Panc1 (cell line): ENCODE results near the gene GIGYF1. TPM values are rescaled to one million over a fixed set of nuclear protein-coding genes. Genes with fewer than 3 reads are reported as not detected.

Experiments
- ATAC-seq: fragments of 200-7000 bp; cut with Tn5 transposase; 2 replicates; pipeline ENCODE4 v1.9.1; 2020; ENCODE audit warnings: mild to moderate bottlenecking, moderate library complexity
- BruUV-seq: library from RNA; stranded (reverse); fragments of 400-500 nt; replicated peaks from 2 replicates; lab custom pipeline; 2021; lab: Mats Ljungman, UMichigan
- CTCF ChIA-PET: fragments of 300-600 bp; sonication (Branson Sonifier 250); formaldehyde crosslinking; loops from one replicate; lab custom pipeline; 2022; ENCODE audit warnings: antibody characterized with exemption; lab: Charles Lee
- POLR2A ChIA-PET: fragments of 300-600 bp; sonication (Branson Sonifier 250); formaldehyde crosslinking; loops from one replicate; lab custom pipeline; 2022; ENCODE audit warnings: antibody characterized with exemption; lab: Charles Lee
- DNase-seq: peaks from one replicate; pipeline ENCODE4 v3.0.0-alpha.2; 2010; ENCODE audit warnings: low read depth, low spot score
- H3K27ac ChIP-seq: 2 replicates; pipeline ENCODE4 v1.5.1; 2011; ENCODE audit warnings: mild to moderate bottlenecking, low read length, inconsistent platforms
- H3K27me3 ChIP-seq: fragments of 200-500 bp; sonication (Bioruptor generic); 2 replicates; pipeline ENCODE4 v1.6.0; 2014; ENCODE audit warnings: low read length, inconsistent platforms; ENCODE audit not compliant: control insufficient read depth, insufficient read depth
- H3K36me3 ChIP-seq: fragments of 200-500 bp; sonication (Bioruptor generic); 2 replicates; pipeline ENCODE4 v1.5.1; 2014; ENCODE audit warnings: inconsistent platforms, mild to moderate bottlenecking, low read length, moderate library complexity; ENCODE audit not compliant: control insufficient read depth, insufficient read depth
- H3K4me1 ChIP-seq: 2 replicates; pipeline ENCODE4 v1.5.1; 2011; ENCODE audit warnings: inconsistent platforms, mild to moderate bottlenecking, low read length, moderate library complexity; ENCODE audit not compliant: control insufficient read depth, insufficient read depth
- H3K4me3 ChIP-seq, 2 experiments: 2 replicates each; pipeline ENCODE4 v1.5.1; 2011 to 2012; ENCODE audit warnings: low read depth in 2 of 2, low read length in 2 of 2, mild to moderate bottlenecking in 2 of 2, inconsistent platforms in 1 of 2, moderate library complexity in 1 of 2
- H3K9me3 ChIP-seq: fragments of 200-500 bp; sonication (Bioruptor generic); 2 replicates; pipeline ENCODE4 v1.5.1; 2014; ENCODE audit warnings: low read depth, mild to moderate bottlenecking, inconsistent platforms, low read length, moderate library complexity; ENCODE audit not compliant: control insufficient read depth, insufficient read depth
- CTCF ChIP-seq: fragments of 450-650 bp; IDR thresholded peaks from 2 replicates; pipeline ENCODE4 v1.5.1; 2017; ENCODE audit warnings: mild to moderate bottlenecking
- POLR2AphosphoS5 ChIP-seq: IDR thresholded peaks from 2 replicates; pipeline ENCODE4 v1.6.1; 2012; ENCODE audit warnings: mild to moderate bottlenecking, low read depth, low read length, moderate library complexity
- REST ChIP-seq, 2 experiments: IDR thresholded peaks; 2 replicates each; pipeline ENCODE4 v1.6.1; 2011 to 2012; ENCODE audit warnings: low read depth in 2 of 2, control low read depth in 1 of 2, low read length in 1 of 2, mild to moderate bottlenecking in 1 of 2, moderate library complexity in 1 of 2; ENCODE audit not compliant: insufficient read depth in 1 of 2
- SIN3A ChIP-seq: IDR thresholded peaks from 2 replicates; pipeline ENCODE4 v1.6.1; 2012; ENCODE audit warnings: low read depth, mild to moderate bottlenecking, low read length, moderate library complexity, borderline replicate concordance; ENCODE audit not compliant: insufficient read depth
- TCF7L2 ChIP-seq: IDR thresholded peaks from 2 replicates; pipeline ENCODE4 v1.6.1; 2011; ENCODE audit warnings: mild to moderate bottlenecking, low read depth, low read length, inconsistent platforms
- in situ Hi-C: cut with HindIII; loops from 2 replicates; pipeline ENCODE4 v1.10.0; 2016; ENCODE audit warnings: low sequenced_read_pairs, low pct_unique_long_range_greater_than_20kb
- intact Hi-C: fragments of 100-400 bp; cut with micrococcal nuclease; formaldehyde crosslinking; loops from one replicate; pipeline ENCODE4 v1.10.0; 2022; ENCODE audit not compliant: unreplicated experiment
- total RNA-seq: library from RNA; stranded (reverse); gene quantifications from one replicate; pipeline ENCODE4 v1.2.1, GENCODE V29; 2021; ENCODE audit not compliant: unreplicated experiment

The GIGYF1 gene
- total RNA-seq, 1 experiment from 2014 or later: 52.6 TPM

- POLR2A ChIA-PET: no interaction called here
- Histone ChIP-seq H3K9me3 (no peaks in the 10 kb centered on the region), H3K36me3 (no peaks in the 10 kb centered on the region), H3K4me1 (no peaks in the 10 kb centered on the region), H3K27me3 (no peaks in the 10 kb centered on the region), H3K4me3 (no peak overlapping the region), H3K27ac (no peak overlapping the region)
- in situ Hi-C loops: no loop called here
- intact Hi-C loops: no loop called here
- CTCF ChIA-PET: interaction anchor here (0.6 kb wide), 1 partner anchor 123 kb away, joined by 3 read pairs; no protein-coding TSS in a partner anchor
- no TSS peak for BruUV-seq
- ATAC-seq (no peak), DNase-seq (no peak)
- TF ChIP-seq CTCF (no peak), POLR2AphosphoS5 (no peak), SIN3A (no peak), TCF7L2 (no peak), REST (IDR thresholded peaks at IDR 0.05; ENCODE audit: insufficient read depth in 1 of 2, low read depth in 2 of 2, low read length in 1 of 2) (no peak)
Observed at GRCh38 chr7:100641860-100642533, 52.1 kb downstream of the GIGYF1 start.

GRCh38 chr7:100641463-100641859 lies 52.6 kb downstream of the GIGYF1 start, which contains the start of gene TFR2:
Gene TFR2 (minus strand): TSS chr7:100641552. CDS start chr7:100641509, 43 bp downstream.
- no peak within 1 kb of the TSS for H3K4me3 ChIP-seq
- ChIA-PET POLR2A (no interaction called here), CTCF (no interaction called here)
- no peak for ATAC-seq
- no peaks in the 10 kb centered on the region for H3K9me3 ChIP-seq
- H3K27ac ChIP-seq: no peak within 1 kb of the TSS
- H3K4me1 ChIP-seq: no peaks in the 10 kb centered on the region
- no peaks in the 10 kb centered on the region for H3K27me3 ChIP-seq
- no peak for DNase-seq
- intact Hi-C loops (no loop called here), in situ Hi-C loops (no loop called here)
- H3K36me3 ChIP-seq: no peaks in the 10 kb centered on the region
- no TSS peak for BruUV-seq
- no peak for TF ChIP-seq REST (IDR thresholded peaks at IDR 0.05; ENCODE audit: insufficient read depth in 1 of 2, low read depth in 2 of 2, low read length in 1 of 2)
- no peak for TF ChIP-seq CTCF
- TF ChIP-seq POLR2AphosphoS5: no peak
- no peak for TF ChIP-seq SIN3A
- no peak for TF ChIP-seq TCF7L2
